Measurements from ENCODE around the gene ATP5F1D. TPM values are rescaled to one million over a fixed set of nuclear protein-coding genes. Genes with fewer than 3 reads are reported as not detected.
A peak's percentile ranks its signal among the peaks of the same experiment; 100 is the strongest.

Gene ATP5F1D
- total and polyA plus RNA-seq, 2 of the 13 experiments (the other 11 are each of a cell fraction or from before 2014, with no cell fraction given), result 39.4 to 78.7 TPM

- TF ChIP-seq GZF1 (CRISPR knock-in tag; IDR thresholded peaks at IDR 0.05), result no peak
- no peak for TF ChIP-seq TBP (CRISPR knock-in tag; IDR thresholded peaks at IDR 0.05)
- no peak; the same call in 1 of the 2 replicates for TF ChIP-seq RAD21 (CRISPR knock-in tag; IDR thresholded peaks at IDR 0.05)
- TF ChIP-seq CEBPG (CRISPR knock-in tag; IDR thresholded peaks at IDR 0.05), result no peak
- no peak for TF ChIP-seq ZNF326 (CRISPR knock-in tag; IDR thresholded peaks at IDR 0.05; ENCODE audit: borderline replicate concordance)
- peak; percentile 59 for TF ChIP-seq BHLHE40 (IDR thresholded peaks at IDR 0.05; ENCODE audit: low read length)
- TF ChIP-seq, protein P1, sequence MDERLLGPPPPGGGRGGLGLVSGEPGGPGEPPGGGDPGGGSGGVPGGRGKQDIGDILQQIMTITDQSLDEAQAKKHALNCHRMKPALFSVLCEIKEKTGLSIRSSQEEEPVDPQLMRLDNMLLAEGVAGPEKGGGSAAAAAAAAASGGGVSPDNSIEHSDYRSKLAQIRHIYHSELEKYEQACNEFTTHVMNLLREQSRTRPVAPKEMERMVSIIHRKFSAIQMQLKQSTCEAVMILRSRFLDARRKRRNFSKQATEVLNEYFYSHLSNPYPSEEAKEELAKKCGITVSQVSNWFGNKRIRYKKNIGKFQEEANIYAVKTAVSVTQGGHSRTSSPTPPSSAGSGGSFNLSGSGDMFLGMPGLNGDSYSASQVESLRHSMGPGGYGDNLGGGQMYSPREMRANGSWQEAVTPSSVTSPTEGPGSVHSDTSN (CRISPR knock-in tag; IDR thresholded peaks at IDR 0.05), result no peak
- TF ChIP-seq ZBTB8A (CRISPR knock-in tag; IDR thresholded peaks at IDR 0.05; ENCODE audit: borderline replicate concordance, low read depth), result no peak
- TF ChIP-seq ZSCAN20 (CRISPR knock-in tag; IDR thresholded peaks at IDR 0.05; ENCODE audit: borderline replicate concordance), result no peak
- TF ChIP-seq TAF15 (IDR thresholded peaks at IDR 0.05; ENCODE audit: low read depth, low read length, poor library complexity, severe bottlenecking), result no peak
- TF ChIP-seq, protein P2, sequence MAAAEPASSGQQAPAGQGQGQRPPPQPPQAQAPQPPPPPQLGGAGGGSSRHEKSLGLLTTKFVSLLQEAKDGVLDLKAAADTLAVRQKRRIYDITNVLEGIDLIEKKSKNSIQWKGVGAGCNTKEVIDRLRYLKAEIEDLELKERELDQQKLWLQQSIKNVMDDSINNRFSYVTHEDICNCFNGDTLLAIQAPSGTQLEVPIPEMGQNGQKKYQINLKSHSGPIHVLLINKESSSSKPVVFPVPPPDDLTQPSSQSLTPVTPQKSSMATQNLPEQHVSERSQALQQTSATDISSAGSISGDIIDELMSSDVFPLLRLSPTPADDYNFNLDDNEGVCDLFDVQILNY (CRISPR knock-in tag; conservative IDR thresholded peaks at IDR 0.05), result 0 out of 2 replicates have a peak, but pooled peaks have one; percentile 33
- no peak for TF ChIP-seq ZNF333 (CRISPR knock-in tag; IDR thresholded peaks at IDR 0.05; ENCODE audit: borderline replicate concordance)
- no peak for TF ChIP-seq ZNF75D (CRISPR knock-in tag; IDR thresholded peaks at IDR 0.05; ENCODE audit: borderline replicate concordance)
- no peak for TF ChIP-seq FOXM1 (CRISPR knock-in tag; IDR thresholded peaks at IDR 0.05)
- TF ChIP-seq GPN1 (CRISPR knock-in tag; IDR thresholded peaks at IDR 0.05; ENCODE audit: borderline replicate concordance), result no peak
- TF ChIP-seq ZNF781 (CRISPR knock-in tag; IDR thresholded peaks at IDR 0.05; ENCODE audit: borderline replicate concordance, not compliant biosample characterization), result no peak
- TF ChIP-seq, protein P3, sequence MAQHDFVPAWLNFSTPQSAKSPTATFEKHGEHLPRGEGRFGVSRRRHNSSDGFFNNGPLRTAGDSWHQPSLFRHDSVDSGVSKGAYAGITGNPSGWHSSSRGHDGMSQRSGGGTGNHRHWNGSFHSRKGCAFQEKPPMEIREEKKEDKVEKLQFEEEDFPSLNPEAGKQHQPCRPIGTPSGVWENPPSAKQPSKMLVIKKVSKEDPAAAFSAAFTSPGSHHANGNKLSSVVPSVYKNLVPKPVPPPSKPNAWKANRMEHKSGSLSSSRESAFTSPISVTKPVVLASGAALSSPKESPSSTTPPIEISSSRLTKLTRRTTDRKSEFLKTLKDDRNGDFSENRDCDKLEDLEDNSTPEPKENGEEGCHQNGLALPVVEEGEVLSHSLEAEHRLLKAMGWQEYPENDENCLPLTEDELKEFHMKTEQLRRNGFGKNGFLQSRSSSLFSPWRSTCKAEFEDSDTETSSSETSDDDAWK (CRISPR knock-in tag; IDR thresholded peaks at IDR 0.05), result no peak
- no peak for TF ChIP-seq TCF7 (IDR thresholded peaks at IDR 0.05; ENCODE audit: low read depth)
- 0 out of 2 replicates have a peak, but pooled peaks have one; percentile 27 for TF ChIP-seq YEATS2 (CRISPR knock-in tag; IDR thresholded peaks at IDR 0.05; ENCODE audit: borderline replicate concordance)
- no peak for TF ChIP-seq MAFG (CRISPR knock-in tag; IDR thresholded peaks at IDR 0.05)
- no peak for TF ChIP-seq MED8 (CRISPR knock-in tag; IDR thresholded peaks at IDR 0.05; ENCODE audit: insufficient replicate concordance)
- TF ChIP-seq DMAP1 (CRISPR knock-in tag; IDR thresholded peaks at IDR 0.05), result peak; percentile 62; the same call in 1 of the 2 replicates
- TF ChIP-seq ZNF691 (CRISPR knock-in tag; IDR thresholded peaks at IDR 0.05; ENCODE audit: borderline replicate concordance, low read depth), result no peak; the same call in 1 of the 2 replicates
- TF ChIP-seq SATB2 (CRISPR knock-in tag; IDR thresholded peaks at IDR 0.05), result no peak
- no peak for TF ChIP-seq TMF1 (CRISPR knock-in tag; IDR thresholded peaks at IDR 0.05; ENCODE audit: low read depth)
- no peak for TF ChIP-seq SMAD3 (CRISPR knock-in tag; IDR thresholded peaks at IDR 0.05)
- peak; percentile 59; the same call in 1 of the 2 replicates for TF ChIP-seq ZNF891 (CRISPR knock-in tag; IDR thresholded peaks at IDR 0.05)
- peak; percentile 91; the same call in 1 of the 2 replicates for TF ChIP-seq ZNF292 (CRISPR knock-in tag; IDR thresholded peaks at IDR 0.05; ENCODE audit: borderline replicate concordance, low read depth)
Observed at GRCh38 chr19:1264801-1265614, 23.5 kb downstream of the ATP5F1D start (continued).

Data from HepG2 (cell line).